Sigmoid colon (tissue), 4 donors: ENCODE data around the gene SERPING1.

ENCODE experiments used
- EP300 ChIP-seq, 4 donors: sonication (generic); formaldehyde crosslinking; IDR thresholded peaks; one replicate each; pipeline ENCODE4 v1.6.1; 2017; ENCODE audit warnings: antibody characterized with exemption in 4 of 4
- POLR2A ChIP-seq, 2 donors: fragments of 450-650 bp; IDR thresholded peaks; one replicate each; pipeline ENCODE4 v1.6.1; 2016; ENCODE audit warnings: antibody characterized with exemption in 2 of 2, mild to moderate bottlenecking in 2 of 2, moderate library complexity in 2 of 2
- TF ChIP-seq, protein P1 (sequence below), 4 experiments: fragments of 450-650 bp in 3 of 4; fragments of 200-600 bp in 1 of 4; IDR thresholded peaks; one replicate each; pipeline ENCODE4 v1.5.1; 2016 to 2019; ENCODE audit warnings: antibody characterized with exemption in 4 of 4, mild to moderate bottlenecking in 3 of 4, moderate library complexity in 2 of 4

GRCh38 chr11:57584341-57584740 is 13.1 kb upstream of the SERPING1 start:
- TF ChIP-seq, protein P1, sequence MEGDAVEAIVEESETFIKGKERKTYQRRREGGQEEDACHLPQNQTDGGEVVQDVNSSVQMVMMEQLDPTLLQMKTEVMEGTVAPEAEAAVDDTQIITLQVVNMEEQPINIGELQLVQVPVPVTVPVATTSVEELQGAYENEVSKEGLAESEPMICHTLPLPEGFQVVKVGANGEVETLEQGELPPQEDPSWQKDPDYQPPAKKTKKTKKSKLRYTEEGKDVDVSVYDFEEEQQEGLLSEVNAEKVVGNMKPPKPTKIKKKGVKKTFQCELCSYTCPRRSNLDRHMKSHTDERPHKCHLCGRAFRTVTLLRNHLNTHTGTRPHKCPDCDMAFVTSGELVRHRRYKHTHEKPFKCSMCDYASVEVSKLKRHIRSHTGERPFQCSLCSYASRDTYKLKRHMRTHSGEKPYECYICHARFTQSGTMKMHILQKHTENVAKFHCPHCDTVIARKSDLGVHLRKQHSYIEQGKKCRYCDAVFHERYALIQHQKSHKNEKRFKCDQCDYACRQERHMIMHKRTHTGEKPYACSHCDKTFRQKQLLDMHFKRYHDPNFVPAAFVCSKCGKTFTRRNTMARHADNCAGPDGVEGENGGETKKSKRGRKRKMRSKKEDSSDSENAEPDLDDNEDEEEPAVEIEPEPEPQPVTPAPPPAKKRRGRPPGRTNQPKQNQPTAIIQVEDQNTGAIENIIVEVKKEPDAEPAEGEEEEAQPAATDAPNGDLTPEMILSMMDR (IDR thresholded peaks at IDR 0.05), result no peak
- no peak for TF ChIP-seq EP300 (IDR thresholded peaks at IDR 0.05)
- TF ChIP-seq POLR2A (IDR thresholded peaks at IDR 0.05), result no peak
